Tibial artery (tissue), 4 donors: Measurements from ENCODE around the gene SCNN1A.

Experiments used
- DNase-seq, 2 donors: peaks; one replicate each; pipeline ENCODE4 v3.0.0-alpha.2; 2019
- H3K27ac ChIP-seq, 2 donors: fragments of 200-600 bp; sonication (generic) in 1 of 2; 1 replicate in 1 of 2; 2 replicates in 1 of 2; pipeline ENCODE4 v1.5.1; 2018 to 2019; ENCODE audit warnings: mild to moderate bottlenecking in 1 of 2
- H3K27me3 ChIP-seq, 2 donors: fragments of 200-600 bp; sonication (generic) in 1 of 2; one replicate each; pipeline versions ENCODE4 v1.5.1 to v1.6.0; 2016 to 2019
- H3K36me3 ChIP-seq, 3 donors: fragments of 200-600 bp; sonication (generic) in 2 of 3; one replicate each; pipeline ENCODE4 v1.5.1; 2016 to 2019; ENCODE audit warnings: mild to moderate bottlenecking in 2 of 3
- H3K4me1 ChIP-seq, 4 donors: fragments of 200-600 bp; sonication (generic) in 2 of 4; 1 replicate in 3 of 4; 2 replicates in 1 of 4; pipeline ENCODE4 v1.5.1; 2016 to 2019
- H3K4me3 ChIP-seq, 2 donors: fragments of 200-600 bp; sonication (generic) in 1 of 2; 1 replicate in 1 of 2; 2 replicates in 1 of 2; pipeline ENCODE4 v1.5.1; 2018 to 2019; ENCODE audit warnings: mild to moderate bottlenecking in 2 of 2
- H3K9me3 ChIP-seq, 3 donors: fragments of 200-600 bp; sonication (generic) in 1 of 3; one replicate each; pipeline ENCODE4 v1.5.1; 2016 to 2019
- CTCF ChIP-seq, 2 experiments: fragments of 200-600 bp in 1 of 2; fragments of 450-650 bp in 1 of 2; IDR thresholded peaks; one replicate each; pipeline ENCODE4 v1.5.1; 2017 to 2019; ENCODE audit warnings: antibody characterized with exemption in 2 of 2, mild to moderate bottlenecking in 1 of 2, moderate library complexity in 1 of 2
- intact Hi-C: fragments of 100-400 bp; cut with DNase I; formaldehyde crosslinking; loops from one replicate; pipeline ENCODE4 v1.15.0; 2023; ENCODE audit warnings: low total_unique reads

SCNN1A gene

DNA sequence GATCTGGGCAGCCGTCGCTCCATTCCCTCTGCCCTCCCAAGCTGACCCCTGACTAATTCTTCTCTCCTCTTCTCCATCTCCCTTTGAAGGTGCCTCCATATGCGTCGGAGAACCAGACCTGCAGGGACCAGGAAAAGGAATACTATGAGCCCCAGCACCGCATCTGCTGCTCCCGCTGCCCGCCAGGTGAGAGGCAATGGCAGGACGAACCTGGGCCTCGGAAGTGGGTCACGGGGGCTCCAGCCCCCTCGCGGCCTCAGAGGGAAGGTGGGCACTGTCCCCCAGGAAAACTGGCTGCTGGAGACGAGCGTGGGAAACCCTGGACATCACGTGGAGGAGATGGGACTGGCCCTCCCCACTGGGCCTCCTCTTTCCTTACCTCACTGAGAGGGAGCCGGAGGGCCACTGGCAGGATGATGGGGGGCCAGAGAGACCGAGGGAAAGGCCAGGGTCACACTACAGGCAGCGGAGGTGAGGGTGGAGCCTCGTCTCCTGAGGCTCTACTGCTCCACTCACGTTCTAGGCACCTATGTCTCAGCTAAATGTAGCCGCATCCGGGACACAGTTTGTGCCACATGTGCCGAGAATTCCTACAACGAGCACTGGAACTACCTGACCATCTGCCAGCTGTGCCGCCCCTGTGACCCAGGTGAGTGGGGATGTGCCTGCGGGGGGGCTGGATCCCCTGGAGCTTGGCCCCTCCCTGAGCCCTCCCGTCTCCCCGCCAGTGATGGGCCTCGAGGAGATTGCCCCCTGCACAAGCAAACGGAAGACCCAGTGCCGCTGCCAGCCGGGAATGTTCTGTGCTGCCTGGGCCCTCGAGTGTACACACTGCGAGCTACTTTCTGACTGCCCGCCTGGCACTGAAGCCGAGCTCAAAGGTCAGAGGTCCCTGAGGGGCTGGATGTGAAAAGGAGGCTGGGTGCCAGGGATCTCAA is 9.4 kb upstream of the SCNN1A start:
- no peak for TF ChIP-seq CTCF (IDR thresholded peaks at IDR 0.05)

GRCh38 chr12:6383572-6384498 is 8.5 kb upstream of the SCNN1A start, which contains the start of gene LTBR:
TSS of gene LTBR (plus strand) at chr12:6384162. CDS start at chr12:6384359, 197 bp downstream.
- Histone ChIP-seq H3K4me3 (peak within 1 kb of the TSS; percentile 81 to 82), H3K4me1 (peaks cover 0 to 43% (median 29%) of the 10 kb centered on the region in 4 donors), H3K36me3 (peaks cover 25 to 31% (median 28%) of the 10 kb centered on the region in 3 donors), H3K27ac (peak within 1 kb of the TSS; percentile 95 to 98), H3K27me3 (no peaks in the 10 kb centered on the region), H3K9me3 (no peaks in the 10 kb centered on the region)
- no peak for TF ChIP-seq CTCF (IDR thresholded peaks at IDR 0.05)
- DNase-seq, result peak; percentile 97 to 99
- intact Hi-C loops, result loop anchor here (5.0 kb wide), 1 partner anchor 47 kb away; no protein-coding TSS in a partner anchor

More for the DNA sequence above, 9.4 kb upstream of the SCNN1A start:
- H3K36me3 ChIP-seq, result peaks cover 31 to 40% (median 36%) of the 10 kb centered on the region in 3 donors
- intact Hi-C loops, result loop anchor here (5.0 kb wide), 1 partner anchor 47 kb away; no protein-coding TSS in a partner anchor
- H3K27me3 ChIP-seq, result no peaks in the 10 kb centered on the region
- peak overlapping the region; percentile 81 to 82 for H3K4me3 ChIP-seq
- peak overlapping the region; percentile 95 to 98 for H3K27ac ChIP-seq
- H3K4me1 ChIP-seq, result peaks cover 0 to 43% (median 29%) of the 10 kb centered on the region in 4 donors
- no peak for DNase-seq
- H3K9me3 ChIP-seq, result no peaks in the 10 kb centered on the region

DNA sequence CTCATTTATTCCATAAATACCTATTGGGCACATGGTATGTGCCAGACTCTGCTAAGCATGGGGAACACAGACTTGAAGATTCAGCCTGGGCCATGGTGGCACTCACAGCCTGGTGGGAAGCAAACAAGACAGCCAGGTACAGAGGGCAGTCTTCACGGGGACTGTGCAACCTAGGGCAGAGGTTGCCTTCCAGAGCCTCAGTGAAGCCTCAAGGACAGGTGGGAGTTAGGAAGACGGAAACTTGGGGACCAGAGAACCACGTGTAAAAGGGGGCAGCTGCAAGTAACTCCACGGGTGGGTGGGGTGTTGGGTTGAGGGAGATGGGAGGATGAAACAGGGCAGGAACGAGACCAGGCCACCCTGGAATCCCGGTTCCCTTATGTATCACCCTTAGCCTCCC is 7.6 kb upstream of the SCNN1A start:
- no peaks in the 10 kb centered on the region for H3K9me3 ChIP-seq
- intact Hi-C loops, result loop anchor here (5.0 kb wide), 1 partner anchor 46 kb away; no protein-coding TSS in a partner anchor
- peak overlapping the region; percentile 81 to 82 for H3K4me3 ChIP-seq
- peak overlapping the region; percentile 95 to 98 for H3K27ac ChIP-seq
- no peak for DNase-seq
- H3K4me1 ChIP-seq, result peaks cover 0 to 48% (median 29%) of the 10 kb centered on the region in 4 donors
- H3K27me3 ChIP-seq, result no peaks in the 10 kb centered on the region
- TF ChIP-seq CTCF (IDR thresholded peaks at IDR 0.05), result no peak
- H3K36me3 ChIP-seq, result peaks cover 17 to 22% (median 19%) of the 10 kb centered on the region in 3 donors

- Histone ChIP-seq H3K9me3 (no peaks in the 10 kb centered on the region), H3K27ac (peak overlapping the region; percentile 95 to 98), H3K36me3 (peaks cover 11 to 16% (median 13%) of the 10 kb centered on the region in 3 donors), H3K4me3 (no peak overlapping the region), H3K27me3 (no peaks in the 10 kb centered on the region), H3K4me1 (peaks cover 0 to 53% (median 34%) of the 10 kb centered on the region in 4 donors)
- intact Hi-C loops, result loop anchor here (5.0 kb wide), 1 partner anchor 45 kb away; no protein-coding TSS in a partner anchor
- TF ChIP-seq CTCF (IDR thresholded peaks at IDR 0.05), result no peak
- no peak for DNase-seq
These were observed 7.0 kb upstream of the SCNN1A start for GRCh38 chr12:6382371-6382770.
